NB4 (cell line): ENCODE data around the gene TOMM20.
A peak's percentile ranks its signal among the peaks of the same experiment; 100 is the strongest.
"Not testable (repeated sequence)": the region's sequence is repeated elsewhere in the genome, so short reads cannot be mapped to it uniquely, and the experiment has no call there.

Source experiments
- DNase-seq: peaks from one replicate; pipeline ENCODE4 v3.0.0; 2010; ENCODE audit warnings: low read depth
- H3K4me3 ChIP-seq: one replicate; pipeline ENCODE4 v1.5.1; 2011; ENCODE audit warnings: mild to moderate bottlenecking, low read depth, low read length, moderate library complexity
- MAX ChIP-seq: IDR thresholded peaks from 2 replicates; pipeline ENCODE4 v1.6.1; 2011; ENCODE audit warnings: low read depth, low read length
- MYC ChIP-seq: IDR thresholded peaks from 2 replicates; pipeline ENCODE4 v1.6.1; 2011; ENCODE audit warnings: low read depth, low read length
- POLR2A ChIP-seq: IDR thresholded peaks from 2 replicates; pipeline ENCODE4 v1.6.1; 2011; ENCODE audit warnings: mild to moderate bottlenecking; ENCODE audit not compliant: insufficient read length; ENCODE audit errors: extremely low read depth
- TF ChIP-seq, protein P1 (sequence below): IDR thresholded peaks from one replicate; pipeline ENCODE4 v1.5.1; 2012; ENCODE audit warnings: low read depth, low read length

TOMM20 gene

DNA sequence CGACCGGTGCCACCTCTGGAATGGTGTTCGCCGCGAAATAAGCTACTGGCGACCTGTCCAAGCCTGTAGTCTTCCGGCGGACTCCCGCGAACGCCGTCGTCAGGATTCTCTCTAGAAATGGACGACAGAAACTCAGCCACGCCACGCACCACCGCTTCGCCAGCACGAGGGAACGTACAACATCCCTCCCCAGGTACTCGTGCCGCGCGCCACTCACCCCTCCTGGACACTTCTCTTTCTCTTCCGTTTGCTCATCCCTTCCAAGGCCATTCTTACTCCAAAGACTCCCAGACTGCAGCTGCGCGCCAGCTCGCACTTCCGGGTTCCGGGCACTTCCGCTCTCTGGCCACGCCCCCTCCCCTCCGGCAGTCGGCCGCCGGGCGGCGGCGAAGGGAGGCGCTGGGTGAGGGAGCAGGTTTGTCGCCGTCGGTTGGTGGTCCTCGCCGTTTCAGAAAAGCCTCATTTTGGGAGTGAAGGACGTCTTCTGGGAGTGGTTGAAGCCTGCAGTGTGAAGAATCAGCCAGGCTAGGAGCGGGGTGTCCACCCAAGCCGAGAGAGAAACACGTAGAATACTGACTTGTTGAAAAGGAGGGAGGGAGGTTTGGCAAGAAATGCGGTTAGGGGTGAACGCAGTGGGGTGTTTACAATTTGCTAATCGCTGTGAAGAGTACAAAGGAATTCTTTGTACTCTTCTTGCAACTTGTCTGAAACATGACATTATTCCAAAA, 32.5 kb upstream of the TOMM20 start, which contains the start of gene RBM34:
RBM34 (minus strand) TSS at position 294 of the 728 bp plus-strand sequence; CDS start at position 270, 24 bp downstream.
- TF ChIP-seq MAX = peak; percentile 75
- TF ChIP-seq, protein P1, sequence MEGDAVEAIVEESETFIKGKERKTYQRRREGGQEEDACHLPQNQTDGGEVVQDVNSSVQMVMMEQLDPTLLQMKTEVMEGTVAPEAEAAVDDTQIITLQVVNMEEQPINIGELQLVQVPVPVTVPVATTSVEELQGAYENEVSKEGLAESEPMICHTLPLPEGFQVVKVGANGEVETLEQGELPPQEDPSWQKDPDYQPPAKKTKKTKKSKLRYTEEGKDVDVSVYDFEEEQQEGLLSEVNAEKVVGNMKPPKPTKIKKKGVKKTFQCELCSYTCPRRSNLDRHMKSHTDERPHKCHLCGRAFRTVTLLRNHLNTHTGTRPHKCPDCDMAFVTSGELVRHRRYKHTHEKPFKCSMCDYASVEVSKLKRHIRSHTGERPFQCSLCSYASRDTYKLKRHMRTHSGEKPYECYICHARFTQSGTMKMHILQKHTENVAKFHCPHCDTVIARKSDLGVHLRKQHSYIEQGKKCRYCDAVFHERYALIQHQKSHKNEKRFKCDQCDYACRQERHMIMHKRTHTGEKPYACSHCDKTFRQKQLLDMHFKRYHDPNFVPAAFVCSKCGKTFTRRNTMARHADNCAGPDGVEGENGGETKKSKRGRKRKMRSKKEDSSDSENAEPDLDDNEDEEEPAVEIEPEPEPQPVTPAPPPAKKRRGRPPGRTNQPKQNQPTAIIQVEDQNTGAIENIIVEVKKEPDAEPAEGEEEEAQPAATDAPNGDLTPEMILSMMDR = no peak
- TF ChIP-seq MYC = peak; percentile 35
- TF ChIP-seq POLR2A = peak; percentile 99
- DNase-seq = peak; percentile 93
- peak within 1 kb of the TSS; percentile 76 for H3K4me3 ChIP-seq

DNA sequence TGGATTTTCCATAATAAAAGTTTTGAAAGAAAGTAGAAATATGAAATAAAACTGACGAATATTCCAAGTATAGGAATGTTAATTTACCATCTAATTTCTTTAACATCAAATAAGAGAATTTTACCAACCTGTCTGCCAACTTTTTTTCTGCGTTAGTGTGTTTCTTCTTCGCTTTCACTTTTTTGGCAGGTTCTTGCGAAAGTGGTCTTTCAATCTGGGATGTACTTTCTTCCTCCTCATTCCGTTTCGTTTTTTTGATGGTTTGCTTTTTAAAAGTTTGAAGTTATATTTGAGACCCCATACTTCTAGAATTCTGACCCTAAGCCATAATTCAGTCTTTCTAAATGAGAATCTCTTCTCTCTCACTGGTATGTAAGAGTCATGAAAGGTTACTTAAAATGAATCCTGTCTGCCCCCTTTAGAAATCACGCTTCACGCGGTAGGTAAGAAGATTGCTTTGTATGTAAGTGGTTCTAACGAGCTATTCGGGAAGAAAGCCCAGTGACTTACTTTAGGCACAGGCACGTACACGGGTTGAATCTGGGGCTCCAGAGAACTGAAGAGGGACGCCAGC, 31.8 kb upstream of the TOMM20 start:
- H3K4me3 ChIP-seq = peak overlapping the region; percentile 76
- TF ChIP-seq MAX (no peak), POLR2A (no peak), MYC (no peak)
- TF ChIP-seq, protein P1 = no peak
- peak; percentile 70 for DNase-seq

DNA sequence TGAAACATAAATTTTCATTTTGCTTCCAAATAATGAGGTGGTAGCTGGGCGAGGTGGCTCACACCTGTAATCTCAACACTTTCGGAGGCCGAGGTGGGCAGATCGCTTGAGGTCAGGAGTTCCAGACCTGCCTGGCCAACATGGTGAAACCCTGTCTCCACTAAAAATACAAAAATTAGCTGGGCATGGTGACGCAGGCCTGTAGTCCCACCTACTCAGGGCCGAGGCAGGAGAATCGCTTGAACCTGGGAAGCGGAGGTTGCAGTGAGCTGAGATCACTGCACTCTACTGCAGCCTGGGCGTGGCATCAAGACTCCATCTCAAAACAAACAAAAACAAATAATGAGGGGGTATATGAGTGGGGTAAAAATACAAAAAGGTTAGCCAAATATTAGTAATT, 31.3 kb upstream of the TOMM20 start:
- H3K4me3 ChIP-seq = peak overlapping the region; percentile 76
- not testable (repeated sequence) for DNase-seq

- H3K4me3 ChIP-seq, DNase-seq: not testable (repeated sequence)
Measured at GRCh38 chr1:235159284-235159683, 30.6 kb upstream of the TOMM20 start.

- TF ChIP-seq POLR2A = no peak
- no peak for TF ChIP-seq MYC
- no peak for TF ChIP-seq MAX
- TF ChIP-seq, protein P1 = no peak
Measured at GRCh38 chr1:235158680-235159079, 30.0 kb upstream of the TOMM20 start.

GRCh38 chr1:235157150-235157549, 28.5 kb upstream of the TOMM20 start:
- DNase-seq = no peak
- TF ChIP-seq, protein P1 = no peak
- TF ChIP-seq MYC (no peak), POLR2A (no peak)
- no peak overlapping the region for H3K4me3 ChIP-seq

More at GRCh38 chr1:235158680-235159079, 30.0 kb upstream of the TOMM20 start:
- no peak overlapping the region for H3K4me3 ChIP-seq
- no peak for DNase-seq

GRCh38 chr1:235156740-235157139, 28.1 kb upstream of the TOMM20 start:
- no peak for DNase-seq
- TF ChIP-seq MAX = no peak
- TF ChIP-seq MYC = no peak
- TF ChIP-seq, protein P1 = no peak
- TF ChIP-seq POLR2A = no peak
- H3K4me3 ChIP-seq = no peak overlapping the region
